Epidermal melanocyte (primary cell): Measurements from ENCODE around the gene RNF130.

Experiments
- DNase-seq: peaks from one replicate; pipeline ENCODE4 v3.0.0; 2011; ENCODE audit warnings: low spot score; ENCODE audit not compliant: insufficient read length

The RNF130 gene

DNA sequence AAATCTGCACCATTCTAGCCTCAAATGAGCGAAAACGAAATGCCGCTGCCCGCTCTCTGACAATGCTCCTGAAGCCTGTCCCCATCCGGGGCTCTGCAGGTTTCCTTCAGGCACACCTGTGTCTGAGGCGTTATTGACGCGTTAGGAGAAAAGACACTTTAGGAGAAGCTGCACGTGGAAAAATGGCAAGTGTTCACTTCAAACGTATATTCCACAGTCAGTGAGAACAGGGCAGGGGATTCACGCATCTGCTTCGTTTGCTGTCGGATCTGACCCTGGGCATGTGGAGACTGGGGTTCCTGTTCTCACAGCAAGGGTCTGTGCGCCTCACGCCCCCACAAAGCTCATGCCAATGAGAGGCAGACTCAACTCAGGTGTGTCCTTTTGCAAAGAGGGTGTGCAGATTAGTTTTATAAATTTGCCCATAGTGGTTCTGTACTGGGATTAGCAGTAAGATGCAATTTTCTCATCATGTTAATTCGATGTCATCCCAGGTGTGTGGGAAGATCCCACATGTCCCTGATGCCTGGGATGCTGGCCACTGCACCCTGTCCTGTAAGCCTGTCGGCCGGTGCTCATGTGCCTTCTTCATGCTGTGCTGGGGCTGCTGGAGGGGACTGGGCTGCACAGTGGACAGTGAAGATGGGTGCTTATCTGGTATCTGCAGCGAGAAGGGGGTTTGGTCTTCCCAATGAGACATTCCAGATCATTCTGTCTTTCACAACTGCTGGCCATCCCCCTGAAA, 152.6 kb downstream of the RNF130 start:
- no peak for DNase-seq

DNA sequence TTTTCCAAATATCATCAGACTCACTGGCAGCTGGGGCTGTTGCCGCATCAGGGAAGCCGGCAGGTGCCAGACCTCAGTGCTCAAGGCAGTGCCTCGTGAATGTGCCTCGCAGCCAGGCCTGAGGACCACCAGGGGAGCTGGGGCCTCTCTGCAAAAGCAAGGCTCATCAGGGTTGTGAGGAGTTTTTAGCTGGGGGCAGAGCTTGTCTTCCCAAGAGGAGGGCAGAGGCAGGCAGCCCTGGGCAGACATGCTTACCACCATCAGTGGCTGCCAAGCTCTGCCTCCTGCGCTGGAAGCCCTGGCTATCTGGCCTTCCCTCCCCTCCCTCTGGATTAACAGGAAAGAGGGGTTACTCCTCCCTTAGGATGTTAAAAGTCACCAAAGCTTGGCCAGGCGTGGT, 155.0 kb downstream of the RNF130 start:
- DNase-seq = no peak

DNA sequence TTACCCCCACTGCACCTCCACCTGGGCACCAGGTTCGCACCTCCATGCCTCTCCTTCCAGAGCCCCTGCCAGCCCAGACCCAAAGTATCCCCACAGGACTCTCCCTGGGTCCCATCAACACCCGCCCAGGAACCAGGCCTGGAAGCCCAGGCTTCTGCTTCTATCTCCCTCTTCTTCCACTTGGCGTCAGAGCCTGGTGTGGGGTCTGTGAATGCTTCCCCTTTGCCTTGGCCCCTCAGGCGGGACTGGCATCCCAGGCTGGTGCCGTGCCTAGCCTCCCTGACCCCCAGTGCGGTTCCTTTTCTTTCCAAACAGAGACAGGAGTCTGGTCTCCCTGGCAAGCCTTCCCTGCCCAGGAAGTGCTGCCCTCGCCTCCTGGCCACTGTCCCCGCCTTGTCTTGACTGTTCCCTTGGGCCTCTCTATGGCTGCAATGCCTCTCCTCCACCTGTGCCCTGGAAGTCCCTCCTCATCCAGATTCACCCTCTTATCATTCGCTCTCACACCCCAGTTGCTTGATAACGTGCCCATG, 156.1 kb downstream of the RNF130 start:
- DNase-seq = no peak

DNA sequence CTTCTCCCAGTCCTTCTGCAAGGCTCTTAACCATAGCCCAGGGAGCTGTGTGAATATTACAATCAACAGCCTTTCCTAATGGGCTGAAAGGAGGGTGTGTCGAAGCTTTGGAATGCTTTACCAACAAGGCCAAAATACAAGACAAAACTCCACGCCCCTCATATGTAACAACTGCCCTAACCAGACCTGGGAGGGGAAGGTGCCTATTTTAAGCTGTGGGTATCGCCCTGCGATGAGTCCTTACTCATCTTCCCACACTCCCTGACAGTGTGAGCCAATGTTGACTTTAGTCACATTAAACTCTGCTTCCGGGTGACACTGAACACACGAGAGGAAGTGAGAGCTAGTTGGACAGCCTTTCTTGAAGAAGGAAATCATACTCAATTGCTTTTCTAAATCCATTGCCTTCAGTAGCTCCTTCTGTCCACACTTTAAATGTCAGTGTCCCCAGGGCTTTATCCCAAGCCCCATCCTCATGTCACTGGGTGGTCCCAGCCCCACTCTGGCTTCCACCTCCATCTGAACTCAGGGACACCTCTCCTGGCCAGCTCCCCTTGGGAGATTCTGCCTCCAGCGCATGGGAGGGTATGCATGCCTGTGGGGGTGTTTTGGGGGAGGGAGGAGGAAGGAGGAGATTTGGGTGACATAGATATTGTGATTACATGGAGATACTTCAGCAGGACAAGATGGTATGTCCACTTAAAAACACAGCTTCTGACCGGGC, 157.4 kb downstream of the RNF130 start:
- DNase-seq = no peak

DNA sequence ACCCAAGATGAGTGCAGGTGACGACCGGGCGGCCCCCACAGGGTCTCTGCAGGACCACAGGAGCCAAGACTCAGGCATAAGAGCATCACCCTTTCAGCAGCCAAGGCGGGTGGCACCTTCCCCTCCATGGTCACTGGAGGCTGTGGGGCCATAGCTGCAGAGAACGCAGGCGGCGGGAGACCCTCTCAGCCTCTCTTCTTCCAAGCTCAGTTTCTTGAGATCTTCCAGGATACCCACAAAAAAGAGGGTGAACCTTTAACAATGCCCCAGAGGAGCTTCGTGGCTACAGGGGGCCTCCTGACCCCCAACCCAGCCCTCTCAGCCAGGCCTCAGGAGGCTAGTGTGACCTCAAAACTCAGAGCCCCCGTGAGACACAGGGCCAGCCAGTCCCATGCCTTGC, 158.1 kb downstream of the RNF130 start:
- DNase-seq = no peak

DNA sequence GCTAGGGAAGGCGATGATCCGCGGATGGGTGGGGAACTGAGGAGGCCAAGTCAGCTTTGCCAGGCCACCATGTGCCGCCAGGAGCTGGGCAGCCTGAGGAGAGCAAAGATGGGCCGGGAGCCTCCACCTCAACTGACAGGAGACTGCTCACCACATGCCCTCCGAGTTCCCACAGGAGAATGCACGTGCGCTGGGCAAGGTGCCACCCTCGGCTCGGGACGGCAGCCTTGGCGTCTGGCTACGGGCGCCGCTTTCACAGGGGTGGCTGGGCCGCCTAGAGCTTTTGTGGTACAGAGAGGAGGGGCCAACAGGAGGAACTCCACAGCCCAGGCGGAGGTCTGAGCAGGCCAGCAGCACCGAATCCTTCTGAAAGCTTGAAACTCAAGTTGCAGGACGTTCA, 158.6 kb downstream of the RNF130 start:
- DNase-seq = no peak

DNA sequence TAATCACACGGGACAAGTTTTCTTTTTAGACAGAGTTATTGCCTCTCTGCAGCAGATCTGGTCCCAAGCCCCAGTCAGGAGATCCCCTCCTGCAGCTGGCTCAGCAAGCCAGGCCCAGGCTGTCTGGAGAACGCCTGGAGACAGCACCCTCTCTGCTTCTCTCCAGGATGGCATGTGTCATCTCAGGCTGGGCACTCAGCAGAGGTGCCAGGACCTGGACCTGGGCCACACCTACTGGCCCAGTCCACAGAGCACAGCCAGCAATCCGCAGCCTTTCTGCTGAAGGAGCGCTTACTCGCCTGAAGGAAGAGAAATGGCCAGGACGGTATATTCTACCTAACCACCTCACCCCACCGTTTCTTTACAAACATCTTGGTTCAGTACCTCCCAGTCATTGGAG, 159.2 kb downstream of the RNF130 start:
- DNase-seq = no peak

DNA sequence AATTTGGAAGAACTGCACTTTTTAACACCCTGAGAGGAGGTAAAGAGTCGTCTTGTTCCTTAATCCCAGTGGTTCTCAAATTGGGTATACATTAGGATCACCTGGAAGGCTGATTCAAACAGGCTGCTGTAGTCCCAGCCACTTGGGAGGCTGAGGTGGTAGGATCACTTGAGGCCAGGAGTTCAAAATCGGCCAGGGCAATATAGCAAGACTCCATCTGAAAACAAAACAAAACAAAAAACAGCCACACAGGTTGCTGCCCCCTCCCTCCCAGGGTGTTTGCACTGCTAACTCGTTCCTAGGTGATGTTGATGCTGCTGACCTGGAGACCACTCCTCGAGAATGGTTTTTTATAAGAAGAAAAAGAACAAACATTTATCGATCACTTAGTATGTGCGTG, 162.3 kb downstream of the RNF130 start:
- no peak for DNase-seq

DNA sequence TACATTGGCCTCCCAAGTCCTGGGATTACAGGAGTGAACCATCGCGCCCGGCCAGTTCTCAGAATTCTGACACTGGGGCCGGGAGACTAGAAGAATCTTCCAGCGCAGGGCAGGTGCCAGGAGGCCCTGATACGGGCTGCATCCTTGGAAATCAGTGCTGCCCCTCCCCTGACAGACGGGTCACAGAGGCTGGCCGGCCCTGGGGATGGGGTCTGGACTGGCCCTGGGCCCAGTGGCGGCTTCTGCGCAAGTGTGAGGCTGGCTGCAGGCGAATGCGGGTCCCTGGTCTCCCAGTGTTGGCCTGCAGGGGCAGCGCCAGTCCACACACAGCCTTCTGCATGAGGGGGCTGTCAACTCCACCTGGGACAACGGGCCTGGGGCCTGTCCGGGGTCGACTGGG, 163.0 kb downstream of the RNF130 start:
- no peak for DNase-seq

DNA sequence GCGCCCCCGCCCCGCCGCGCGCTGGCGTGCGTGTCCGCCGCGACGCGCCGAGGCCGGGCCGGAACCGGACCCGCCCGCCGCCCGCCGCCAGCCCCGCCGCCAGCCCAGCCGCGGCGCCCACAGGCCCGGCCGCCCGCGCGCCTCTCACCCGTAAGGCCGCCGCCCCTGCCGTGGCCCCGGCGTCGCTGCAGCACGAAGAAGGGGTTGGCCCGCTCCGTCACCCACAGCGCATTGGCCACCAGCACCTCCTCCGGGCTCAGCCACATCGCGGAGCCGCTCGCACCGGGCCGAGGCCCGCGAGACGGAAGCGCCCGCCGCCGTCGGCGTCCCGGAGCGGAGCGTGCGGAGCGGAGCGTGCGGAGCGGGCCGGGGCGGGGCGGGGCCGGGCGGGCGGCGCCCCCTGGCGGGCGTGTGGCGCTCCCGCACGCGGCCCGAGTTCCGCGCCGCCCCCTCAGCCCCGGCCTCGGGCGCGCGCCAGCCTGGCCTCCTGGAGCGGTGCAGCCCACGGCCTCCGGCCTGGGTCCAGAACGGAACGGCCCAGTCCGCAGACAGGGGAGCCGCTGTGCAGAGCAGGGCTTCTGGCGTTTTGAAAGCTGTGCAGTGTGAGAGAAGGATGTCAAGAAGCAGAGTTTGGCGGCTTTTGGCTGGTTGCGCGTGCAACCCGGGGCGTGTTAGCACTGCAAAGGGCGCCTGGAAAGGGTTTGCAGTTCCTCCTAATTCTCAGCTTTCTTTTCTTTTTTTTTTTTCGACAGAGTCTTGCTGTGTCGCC, 163.8 kb downstream of the RNF130 start, which contains the start of gene TBC1D9B:
Gene TBC1D9B (minus strand): TSS at position 342 of the 769 bp plus-strand sequence. CDS start 76 bp downstream, at position 266.
- DNase-seq = peak; percentile 40

DNA sequence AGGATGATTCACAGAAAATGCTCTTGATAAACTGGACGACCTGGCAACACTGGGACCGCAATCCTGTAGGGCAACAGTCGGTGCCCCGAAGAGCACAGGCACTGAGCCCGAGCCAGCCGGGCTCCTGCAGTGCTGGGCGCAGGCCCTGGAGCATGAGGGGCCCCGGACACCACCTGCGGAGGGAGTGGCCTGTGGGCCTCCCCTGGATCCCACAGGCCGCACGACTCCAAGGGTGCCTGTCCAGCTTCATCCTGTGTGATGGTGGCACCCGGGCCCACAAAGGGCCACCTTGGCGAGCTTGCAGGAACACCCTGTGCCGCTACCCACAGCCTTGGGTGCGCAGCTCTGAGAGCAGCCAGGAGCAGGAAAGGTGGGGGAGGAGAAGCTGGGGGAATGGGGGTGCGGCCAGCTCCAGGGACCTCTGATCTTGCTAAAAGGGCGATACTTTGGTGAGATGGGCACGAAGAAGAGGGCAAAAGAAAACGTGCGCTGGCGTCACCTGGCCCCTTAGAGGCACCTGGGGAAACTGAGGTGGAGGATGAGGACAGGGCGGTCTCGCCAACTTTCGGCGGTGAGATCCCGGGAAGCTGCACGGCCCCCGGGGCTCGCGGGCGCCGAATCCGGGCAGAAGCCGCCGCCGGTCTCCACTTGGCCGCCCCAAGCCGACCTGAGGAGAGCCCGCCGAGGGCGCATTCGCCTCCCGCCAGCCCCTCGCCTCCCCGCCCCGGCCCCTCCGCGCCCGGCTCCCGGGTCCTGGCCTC, 164.6 kb downstream of the RNF130 start:
- no peak for DNase-seq

DNA sequence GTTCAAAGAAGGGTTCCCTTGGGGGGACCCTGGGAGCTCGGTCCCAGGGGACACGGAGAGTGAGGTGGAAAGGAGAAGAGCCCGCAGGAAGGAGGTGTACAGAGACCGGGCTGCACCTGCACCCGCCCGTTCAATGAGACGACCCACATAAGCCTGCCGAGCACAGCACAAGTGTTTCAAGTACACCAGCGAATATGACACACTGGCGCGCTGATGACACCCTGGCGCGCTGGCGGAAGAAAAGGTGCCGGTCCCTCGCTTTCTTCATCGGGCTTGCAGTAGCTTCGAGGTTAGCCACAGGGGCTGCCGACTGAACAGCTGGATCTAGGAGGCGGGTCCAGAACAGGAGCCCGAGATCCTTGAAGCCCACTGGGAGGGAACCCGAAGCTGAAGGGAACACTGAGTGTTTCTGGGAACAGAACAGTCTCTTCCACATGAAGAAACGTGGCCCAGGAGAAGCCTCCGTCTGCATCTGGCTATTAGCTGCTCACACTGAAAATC, 165.2 kb downstream of the RNF130 start:
- DNase-seq = no peak

DNA sequence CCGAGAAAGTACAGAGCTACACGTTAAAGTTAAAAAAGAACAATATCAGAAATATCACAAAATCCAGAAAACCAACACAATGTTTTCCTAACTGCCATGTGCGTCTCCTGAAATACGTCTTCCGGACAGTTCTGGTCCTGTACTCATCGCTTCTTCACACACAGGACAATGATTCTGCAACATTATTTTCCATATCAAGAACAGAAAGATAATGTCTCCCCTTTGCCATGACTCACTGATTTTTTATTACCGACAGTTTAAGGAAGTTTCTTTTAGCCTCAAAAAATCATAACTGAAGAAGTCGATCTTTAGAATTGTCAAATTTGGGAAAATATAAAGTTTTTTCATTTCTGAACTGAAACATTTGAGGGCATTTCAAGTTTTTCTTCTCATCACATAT, 166.4 kb downstream of the RNF130 start:
- DNase-seq = no peak
